GM19025 (cell line): ENCODE results near the gene RAB35.
A peak's percentile ranks its signal among the peaks of the same experiment; 100 is the strongest.

ENCODE experiments used
- ATAC-seq: cut with Tn5 transposase; IDR thresholded peaks from one replicate; pipeline ENCODE4 v1.9.1; 2021; ENCODE audit warnings: mild to moderate bottlenecking, low read depth, moderate library complexity; ENCODE audit not compliant: unreplicated experiment

Gene RAB35

GRCh38 chr12:120090206-120090605, 26.3 kb downstream of the RAB35 start:
- ATAC-seq = no peak

- no peak for ATAC-seq
Measured at GRCh38 chr12:120089796-120090195, 26.8 kb downstream of the RAB35 start.

- ATAC-seq = no peak
Measured at GRCh38 chr12:120089105-120089504, 27.4 kb downstream of the RAB35 start.

GRCh38 chr12:120086801-120087621, 29.5 kb downstream of the RAB35 start:
- ATAC-seq = peak; percentile 96

DNA sequence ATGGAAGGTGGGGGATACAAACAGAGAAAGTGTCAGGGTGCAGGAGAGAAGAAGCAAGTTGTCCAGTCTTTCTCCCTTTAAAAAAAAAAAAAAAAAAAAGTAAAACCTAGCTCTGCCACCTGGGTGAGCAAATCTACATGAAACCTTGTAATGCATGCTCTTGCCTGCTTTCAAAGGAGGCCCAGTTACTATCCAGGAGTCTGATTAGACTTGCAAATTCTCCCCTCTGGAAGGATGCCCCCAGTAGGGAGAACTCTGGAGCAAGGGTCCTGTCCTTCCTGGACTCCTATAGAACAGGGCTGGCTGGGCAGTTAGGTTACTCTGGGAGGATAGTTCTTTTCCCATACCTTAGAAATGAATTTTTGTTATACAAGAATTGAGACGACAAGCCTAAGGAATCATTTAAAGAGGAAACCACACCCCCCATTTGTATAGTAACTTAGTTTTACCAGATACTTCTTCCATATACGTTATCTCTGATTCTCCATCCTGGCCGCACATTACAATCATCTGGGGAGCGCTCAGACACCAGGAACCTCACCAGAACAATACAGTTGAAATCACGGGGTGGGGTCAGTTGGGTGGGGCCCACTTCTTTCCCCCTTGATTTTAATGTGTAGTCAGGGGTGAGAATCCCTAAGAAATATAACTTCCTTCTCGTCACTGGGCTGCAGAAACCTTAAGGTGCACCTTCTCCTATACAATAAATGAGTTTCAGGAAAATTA, 30.5 kb downstream of the RAB35 start:
- no peak for ATAC-seq

- ATAC-seq = no peak
Measured at GRCh38 chr12:120081641-120082040, 34.9 kb downstream of the RAB35 start.

GRCh38 chr12:120079411-120080400, 36.8 kb downstream of the RAB35 start:
- no peak for ATAC-seq

- no peak for ATAC-seq
Measured at GRCh38 chr12:120078868-120079267, 37.7 kb downstream of the RAB35 start.

- ATAC-seq = no peak
Measured at GRCh38 chr12:120077260-120077659, 39.3 kb downstream of the RAB35 start.

- no peak for ATAC-seq
Measured at GRCh38 chr12:120076651-120077050, 39.9 kb downstream of the RAB35 start.

- no peak for ATAC-seq
Measured at GRCh38 chr12:120075034-120075616, 41.4 kb downstream of the RAB35 start.

GRCh38 chr12:120072472-120073249, 43.9 kb downstream of the RAB35 start:
- no peak for ATAC-seq

DNA sequence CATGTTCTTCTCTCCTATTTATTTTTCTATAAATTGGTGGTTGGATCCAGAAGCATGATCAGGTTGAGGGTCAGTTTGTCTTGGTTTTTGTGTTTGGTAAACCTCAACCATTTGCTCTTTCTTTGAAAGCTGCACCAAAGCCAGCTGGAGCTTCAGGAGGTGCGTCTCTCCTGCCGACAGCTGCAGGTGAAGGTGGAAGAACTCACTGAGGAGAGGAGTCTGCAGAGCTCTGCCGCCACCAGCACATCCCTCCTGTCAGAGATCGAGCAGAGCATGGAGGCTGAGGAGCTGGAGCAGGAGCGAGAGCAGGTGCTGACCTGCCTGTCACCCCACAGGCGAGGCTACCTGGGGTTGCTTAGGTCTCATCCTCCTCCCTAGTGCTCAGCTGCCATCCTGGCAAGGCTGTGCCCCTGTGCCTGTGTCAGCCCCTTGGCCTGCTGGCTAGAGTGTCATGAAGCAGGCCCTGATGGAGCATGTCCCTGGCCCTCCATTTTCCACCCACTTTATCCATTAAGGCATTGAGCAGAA, 45.0 kb downstream of the RAB35 start:
- ATAC-seq = no peak

GRCh38 chr12:120069278-120069677, 47.3 kb downstream of the RAB35 start:
- no peak for ATAC-seq

GRCh38 chr12:120067901-120068300, 48.7 kb downstream of the RAB35 start:
- ATAC-seq = no peak

- no peak for ATAC-seq
Measured at GRCh38 chr12:120067084-120067869, 49.3 kb downstream of the RAB35 start.

- ATAC-seq = no peak
Measured at GRCh38 chr12:120066341-120066740, 50.2 kb downstream of the RAB35 start.

DNA sequence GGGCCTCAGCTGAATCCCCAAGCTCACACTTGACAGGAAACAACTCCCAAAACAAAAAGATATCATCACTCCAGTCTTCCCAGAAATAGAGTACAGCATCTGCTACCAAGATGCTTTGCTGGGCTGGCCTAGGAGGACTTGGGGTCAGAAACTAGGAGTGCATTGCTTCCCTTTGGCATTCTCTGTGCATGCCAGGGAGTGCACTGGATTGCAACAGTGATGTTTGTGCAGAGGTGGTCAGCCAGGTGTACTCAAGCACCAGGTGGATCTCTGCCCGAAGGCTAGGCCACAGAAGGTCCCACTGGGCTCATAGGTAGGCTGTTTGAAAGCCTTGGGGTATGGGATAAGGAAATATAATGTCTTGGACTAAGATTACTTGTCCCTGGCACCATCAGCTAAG, 51.1 kb downstream of the RAB35 start:
- no peak for ATAC-seq
